HEK293T (cell line): Measurements from ENCODE around the gene KIAA0513.

Source experiments
- CTCF ChIA-PET: fragments of 350-600 bp; formaldehyde crosslinking; extraction: SDS; loops from one replicate; lab custom pipeline; 2021; ENCODE audit warnings: antibody characterized with exemption, inconsistent platforms; lab: Yijun Ruan, JAX
- POLR2A ChIA-PET: fragments of 350-600 bp; formaldehyde crosslinking; extraction: SDS; loops from one replicate; lab custom pipeline; 2020; ENCODE audit warnings: antibody characterized with exemption, inconsistent platforms; lab: Yijun Ruan, JAX
- DNase-seq: peaks from one replicate; pipeline ENCODE4 v3.0.0; 2012; ENCODE audit warnings: mixed read lengths; ENCODE audit errors: extremely low spot score
- ARNT ChIP-seq: fragments of 450-650 bp; IDR thresholded peaks from 2 replicates; pipeline ENCODE4 v1.6.1; 2017; ENCODE audit warnings: mild to moderate bottlenecking
- BHLHE40 ChIP-seq: fragments of 450-650 bp; IDR thresholded peaks from 2 replicates; pipeline ENCODE4 v1.6.1; 2016; ENCODE audit warnings: mild to moderate bottlenecking, moderate library complexity, borderline replicate concordance
- CTBP1 ChIP-seq: fragments of 450-650 bp; IDR thresholded peaks from 2 replicates; pipeline ENCODE4 v1.6.1; 2016; ENCODE audit warnings: borderline replicate concordance
- ELF4 ChIP-seq: fragments of 450-650 bp; IDR thresholded peaks from 2 replicates; pipeline ENCODE4 v1.6.1; 2017; ENCODE audit warnings: antibody characterized with exemption
- FOXA1 ChIP-seq: fragments of 450-650 bp; IDR thresholded peaks from 2 replicates; pipeline ENCODE4 v1.6.1; 2016; ENCODE audit warnings: mild to moderate bottlenecking
- FOXK2 ChIP-seq: fragments of 450-650 bp; IDR thresholded peaks from 2 replicates; pipeline ENCODE4 v1.6.1; 2016; ENCODE audit warnings: mild to moderate bottlenecking
- FOXM1 ChIP-seq: fragments of 450-650 bp; IDR thresholded peaks from 2 replicates; pipeline ENCODE4 v1.6.1; 2017; ENCODE audit warnings: mild to moderate bottlenecking, borderline replicate concordance
- HDGF ChIP-seq: fragments of 450-650 bp; IDR thresholded peaks from 2 replicates; pipeline ENCODE4 v1.6.1; 2017; ENCODE audit warnings: antibody characterized with exemption, borderline replicate concordance
- L3MBTL2 ChIP-seq: fragments of 450-650 bp; conservative IDR thresholded peaks from 2 replicates; pipeline ENCODE4 v1.6.1; 2016; ENCODE audit warnings: mild to moderate bottlenecking
- LEF1 ChIP-seq: fragments of 450-650 bp; IDR thresholded peaks from 2 replicates; pipeline ENCODE4 v1.6.1; 2017; ENCODE audit warnings: mild to moderate bottlenecking, borderline replicate concordance
- NFRKB ChIP-seq: fragments of 450-650 bp; IDR thresholded peaks from 2 replicates; pipeline ENCODE4 v1.6.1; 2016; ENCODE audit warnings: mild to moderate bottlenecking, moderate library complexity
- PKNOX1 ChIP-seq: fragments of 450-650 bp; IDR thresholded peaks from 2 replicates; pipeline ENCODE4 v1.6.1; 2016
- SP1 ChIP-seq: fragments of 450-650 bp; IDR thresholded peaks from 2 replicates; pipeline ENCODE4 v1.6.1; 2017
- SUZ12 ChIP-seq: fragments of 450-650 bp; IDR thresholded peaks from 2 replicates; pipeline ENCODE4 v1.6.1; 2016; ENCODE audit warnings: mild to moderate bottlenecking
- TARDBP ChIP-seq: fragments of 450-650 bp; IDR thresholded peaks from 2 replicates; pipeline ENCODE4 v1.6.1; 2016
- ZNF384 ChIP-seq: fragments of 450-650 bp; IDR thresholded peaks from 2 replicates; pipeline ENCODE4 v1.6.1; 2016

Gene KIAA0513

GRCh38 chr16:85045641-85046471 is 18.3 kb downstream of the KIAA0513 start:
- CTCF ChIA-PET: interaction anchor here (1.2 kb wide), 1 partner anchor 10 kb away, joined by 5 read pairs; no protein-coding TSS in a partner anchor
- no peak for DNase-seq
- POLR2A ChIA-PET: interaction anchor here (1.1 kb wide), 1 partner anchor 15 kb away, joined by 3 read pairs; no protein-coding TSS in a partner anchor
- no peak for TF ChIP-seq ZNF384
- TF ChIP-seq L3MBTL2: no peak
- TF ChIP-seq FOXA1: no peak
- no peak for TF ChIP-seq FOXM1
- no peak for TF ChIP-seq PKNOX1
- TF ChIP-seq ARNT: no peak
- no peak for TF ChIP-seq HDGF
- TF ChIP-seq SUZ12: no peak
- no peak for TF ChIP-seq SP1
- TF ChIP-seq BHLHE40: no peak
- TF ChIP-seq FOXK2: no peak
- no peak for TF ChIP-seq LEF1
- no peak for TF ChIP-seq TARDBP
- no peak for TF ChIP-seq NFRKB
- no peak for TF ChIP-seq CTBP1
- TF ChIP-seq ELF4: no peak

GRCh38 chr16:85046472-85046916 is 18.9 kb downstream of the KIAA0513 start:
- DNase-seq: no peak

GRCh38 chr16:85046931-85047866 is 19.6 kb downstream of the KIAA0513 start:
- ChIA-PET POLR2A (interaction anchor here (0.8 to 1.3 kb wide), 3 partner anchors 10 to 19 kb away, joined by 3 to 10 read pairs (median 3); partner anchors contain the start of gene KIAA0513), CTCF (interaction anchor here (1.2 kb wide), 1 partner anchor 9 kb away, joined by 5 read pairs; no protein-coding TSS in a partner anchor)
- DNase-seq: no peak
- TF ChIP-seq L3MBTL2 (no peak), ZNF384 (no peak), SP1 (no peak), FOXA1 (no peak), ELF4 (no peak), LEF1 (no peak), ARNT (no peak)

More at GRCh38 chr16:85046472-85046916, 18.9 kb downstream of the KIAA0513 start:
- ChIA-PET CTCF (interaction anchor here (1.2 kb wide), 1 partner anchor 9 kb away, joined by 5 read pairs; no protein-coding TSS in a partner anchor), POLR2A (interaction anchor here (0.8 to 1.3 kb wide), 3 partner anchors 9 to 19 kb away, joined by 3 to 10 read pairs (median 3); partner anchors contain the start of gene KIAA0513)
- no peak for TF ChIP-seq L3MBTL2
- TF ChIP-seq TARDBP: no peak
- TF ChIP-seq HDGF: no peak
- TF ChIP-seq NFRKB: no peak
- no peak for TF ChIP-seq SP1
- TF ChIP-seq LEF1: no peak
- TF ChIP-seq FOXA1: no peak
- no peak for TF ChIP-seq FOXM1

GRCh38 chr16:85047867-85048455 is 20.4 kb downstream of the KIAA0513 start:
- POLR2A ChIA-PET: interaction anchor here (1.3 kb wide), 1 partner anchor 20 kb away, joined by 10 read pairs; the partner anchor contains the start of gene KIAA0513
- TF ChIP-seq ELF4 (no peak), CTBP1 (no peak), L3MBTL2 (no peak), SP1 (no peak), TARDBP (no peak), PKNOX1 (no peak), SUZ12 (no peak), FOXA1 (no peak), BHLHE40 (no peak), LEF1 (no peak), HDGF (no peak), NFRKB (no peak), ZNF384 (no peak), ARNT (no peak), FOXK2 (no peak), FOXM1 (no peak)
- CTCF ChIA-PET: no interaction called here

GRCh38 chr16:85048921-85049562 is 21.4 kb downstream of the KIAA0513 start:
- no peak for DNase-seq
- POLR2A ChIA-PET: no interaction called here

More at GRCh38 chr16:85047867-85048455, 20.4 kb downstream of the KIAA0513 start:
- DNase-seq: no peak

More at GRCh38 chr16:85048921-85049562, 21.4 kb downstream of the KIAA0513 start:
- CTCF ChIA-PET: no interaction called here
- TF ChIP-seq CTBP1 (no peak), ARNT (no peak), HDGF (no peak), SP1 (no peak), L3MBTL2 (no peak), FOXA1 (no peak), PKNOX1 (no peak), ELF4 (no peak), FOXK2 (no peak), SUZ12 (no peak), NFRKB (no peak), TARDBP (no peak), LEF1 (no peak), ZNF384 (no peak), BHLHE40 (no peak), FOXM1 (no peak)
